Epithelial cell of esophagus (primary cell): ENCODE measurements around the gene SDC4.

Experiments
- DNase-seq: peaks from one replicate; pipeline ENCODE4 v3.0.0; 2010; ENCODE audit warnings: low read depth
- H3K4me3 ChIP-seq: 2 replicates; pipeline ENCODE4 v1.5.1; 2011; ENCODE audit warnings: mild to moderate bottlenecking, low read length, control low read depth
- CTCF ChIP-seq: IDR thresholded peaks from 2 replicates; pipeline ENCODE4 v1.5.1; 2011; ENCODE audit warnings: low read depth, mild to moderate bottlenecking, low read length, control low read depth, inconsistent platforms; ENCODE audit not compliant: insufficient read depth; ENCODE audit errors: missing control alignments

The SDC4 gene

GRCh38 chr20:45347936-45348778 lies at the start of gene SDC4:
Gene SDC4, minus strand, starts transcription at chr20:45348424. Its CDS starts 40 bp downstream, at chr20:45348384.
- TF ChIP-seq CTCF: no peak
- peak within 1 kb of the TSS; percentile 63 for H3K4me3 ChIP-seq
- DNase-seq: peak; percentile 78

GRCh38 chr20:45395114-45395415 lies 46.8 kb upstream of the SDC4 start:
- H3K4me3 ChIP-seq: no peak overlapping the region
- TF ChIP-seq CTCF: no peak
- DNase-seq: no peak

GRCh38 chr20:45394221-45395113 lies 46.2 kb upstream of the SDC4 start:
- no peak for TF ChIP-seq CTCF
- H3K4me3 ChIP-seq: no peak overlapping the region
- no peak for DNase-seq

GRCh38 chr20:45392733-45393132 lies 44.5 kb upstream of the SDC4 start:
- DNase-seq: no peak
- H3K4me3 ChIP-seq: no peak overlapping the region
- TF ChIP-seq CTCF: peak; percentile 26

GRCh38 chr20:45391559-45391958 lies 43.3 kb upstream of the SDC4 start:
- H3K4me3 ChIP-seq: no peak overlapping the region
- DNase-seq: no peak
- TF ChIP-seq CTCF: no peak

- peak; percentile 22 for DNase-seq
- H3K4me3 ChIP-seq: no peak overlapping the region
- TF ChIP-seq CTCF: no peak
These were observed 42.7 kb upstream of the SDC4 start for GRCh38 chr20:45390931-45391330.
